ENCODE measurements around the gene CDC42BPB.

- TF ChIP-seq, protein P1, sequence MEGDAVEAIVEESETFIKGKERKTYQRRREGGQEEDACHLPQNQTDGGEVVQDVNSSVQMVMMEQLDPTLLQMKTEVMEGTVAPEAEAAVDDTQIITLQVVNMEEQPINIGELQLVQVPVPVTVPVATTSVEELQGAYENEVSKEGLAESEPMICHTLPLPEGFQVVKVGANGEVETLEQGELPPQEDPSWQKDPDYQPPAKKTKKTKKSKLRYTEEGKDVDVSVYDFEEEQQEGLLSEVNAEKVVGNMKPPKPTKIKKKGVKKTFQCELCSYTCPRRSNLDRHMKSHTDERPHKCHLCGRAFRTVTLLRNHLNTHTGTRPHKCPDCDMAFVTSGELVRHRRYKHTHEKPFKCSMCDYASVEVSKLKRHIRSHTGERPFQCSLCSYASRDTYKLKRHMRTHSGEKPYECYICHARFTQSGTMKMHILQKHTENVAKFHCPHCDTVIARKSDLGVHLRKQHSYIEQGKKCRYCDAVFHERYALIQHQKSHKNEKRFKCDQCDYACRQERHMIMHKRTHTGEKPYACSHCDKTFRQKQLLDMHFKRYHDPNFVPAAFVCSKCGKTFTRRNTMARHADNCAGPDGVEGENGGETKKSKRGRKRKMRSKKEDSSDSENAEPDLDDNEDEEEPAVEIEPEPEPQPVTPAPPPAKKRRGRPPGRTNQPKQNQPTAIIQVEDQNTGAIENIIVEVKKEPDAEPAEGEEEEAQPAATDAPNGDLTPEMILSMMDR (IDR thresholded peaks at IDR 0.05), result no peak
- TF ChIP-seq POLR2A (IDR thresholded peaks at IDR 0.05), result no peak
Observed at GRCh38 chr14:103020271-103021170, 36.8 kb downstream of the CDC42BPB start.

All from lower leg skin (tissue), 3 donors.